ENCODE data around the gene OSBPL5.

Gene OSBPL5

GRCh38 chr11:3165916-3166267 is 782 bp upstream of the OSBPL5 start:
- FAIRE-seq = no peak
- no peak for DNase-seq (ENCODE audit: extremely low spot score, insufficient read length, low read depth)

DNA sequence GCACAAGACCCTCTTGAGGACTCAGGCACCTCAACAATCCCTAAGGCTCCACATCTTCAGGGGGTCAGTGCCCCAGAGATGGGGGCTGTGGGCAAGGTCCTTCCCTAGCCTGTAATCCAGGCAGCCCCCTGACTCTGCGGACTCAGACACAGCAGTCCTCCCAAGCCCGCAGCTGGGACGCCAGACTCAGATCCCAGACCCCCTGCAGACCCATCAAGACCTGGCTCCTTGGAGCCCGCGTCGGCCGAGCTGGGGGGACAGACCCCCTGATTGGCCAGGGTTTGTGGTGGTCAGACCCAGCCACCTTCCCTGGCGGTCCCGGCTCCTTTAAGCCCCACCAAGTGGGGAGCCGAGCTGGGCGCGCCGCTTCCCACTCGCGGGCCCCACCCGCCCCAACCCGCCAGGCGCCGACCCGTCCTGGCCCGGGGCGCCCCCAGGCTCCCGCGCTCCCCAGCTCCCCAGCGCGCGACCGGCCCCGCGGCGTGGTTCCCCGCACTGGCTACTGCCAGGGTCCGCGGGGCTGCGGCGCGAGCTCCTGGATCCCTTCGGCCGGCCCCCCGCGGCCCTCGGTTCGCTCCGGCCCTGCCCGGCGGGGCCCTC is 458 bp downstream of the OSBPL5 start:
- FAIRE-seq (no peak), DNase-seq (ENCODE audit: extremely low spot score, insufficient read length, low read depth) (no peak)

DNA sequence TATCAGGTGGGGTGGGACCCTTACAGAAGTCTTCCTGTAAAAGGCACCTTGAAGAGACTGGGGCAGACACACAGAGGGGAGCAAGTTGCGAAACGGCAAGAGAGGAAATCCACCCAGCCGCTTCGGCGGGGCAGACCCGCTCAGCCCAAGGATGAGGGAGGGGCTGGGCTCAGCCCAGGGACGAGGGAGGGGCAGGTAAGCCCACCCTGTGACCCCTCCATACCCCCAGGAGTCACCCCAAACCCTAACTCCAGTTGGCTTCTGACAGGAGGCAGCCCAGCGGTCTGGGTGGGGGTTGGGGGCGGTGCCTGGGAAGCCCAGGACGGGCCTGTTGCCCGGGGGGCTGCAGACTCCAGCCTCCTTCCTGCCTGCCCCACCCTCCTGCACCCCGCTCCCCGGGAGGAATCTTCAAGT is 965 bp downstream of the OSBPL5 start:
- no peak for DNase-seq (ENCODE audit: extremely low spot score, insufficient read length, low read depth)

DNA sequence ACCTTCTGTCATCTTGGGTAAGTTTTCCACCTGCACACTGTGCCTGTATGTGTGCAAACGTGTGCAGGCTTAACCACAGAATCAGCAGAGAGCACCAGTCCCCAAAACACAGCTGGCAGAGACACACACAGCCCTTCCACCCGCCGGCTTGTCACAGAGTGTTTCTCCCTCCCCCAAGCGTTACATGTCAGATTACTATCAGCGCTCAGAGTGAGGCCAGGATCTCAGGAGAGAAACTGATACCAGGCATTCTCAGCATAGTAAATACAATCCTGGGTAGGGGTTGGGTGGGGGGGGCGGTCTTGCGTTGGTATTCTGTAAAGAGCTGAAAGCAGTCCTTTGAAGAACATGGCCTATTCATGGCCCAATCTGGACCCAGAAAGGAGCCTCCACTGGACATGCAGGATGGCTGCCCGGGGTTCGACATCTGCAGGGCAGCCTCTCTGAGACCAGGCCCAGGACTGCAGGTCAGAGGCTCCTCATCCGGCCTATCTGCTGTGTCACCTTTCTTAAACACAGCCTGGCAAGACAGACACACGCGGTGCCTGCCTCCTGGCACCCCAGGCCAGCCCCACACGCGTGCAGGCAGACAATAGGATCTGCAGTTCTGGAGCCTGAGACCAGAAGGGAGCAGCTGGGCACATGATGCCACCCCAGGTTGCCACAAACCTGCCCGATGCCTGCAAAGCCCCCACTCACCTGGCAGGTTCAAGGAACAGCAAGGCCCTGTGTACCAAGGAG is 1.7 kb downstream of the OSBPL5 start:
- DNase-seq (ENCODE audit: extremely low spot score, insufficient read length, low read depth) (no peak), FAIRE-seq (no peak)

More for the DNA sequence above, 965 bp downstream of the OSBPL5 start:
- FAIRE-seq = no peak

GRCh38 chr11:3162410-3163240 is 2.5 kb downstream of the OSBPL5 start:
- FAIRE-seq (no peak), DNase-seq (ENCODE audit: extremely low spot score, insufficient read length, low read depth) (no peak)

DNA sequence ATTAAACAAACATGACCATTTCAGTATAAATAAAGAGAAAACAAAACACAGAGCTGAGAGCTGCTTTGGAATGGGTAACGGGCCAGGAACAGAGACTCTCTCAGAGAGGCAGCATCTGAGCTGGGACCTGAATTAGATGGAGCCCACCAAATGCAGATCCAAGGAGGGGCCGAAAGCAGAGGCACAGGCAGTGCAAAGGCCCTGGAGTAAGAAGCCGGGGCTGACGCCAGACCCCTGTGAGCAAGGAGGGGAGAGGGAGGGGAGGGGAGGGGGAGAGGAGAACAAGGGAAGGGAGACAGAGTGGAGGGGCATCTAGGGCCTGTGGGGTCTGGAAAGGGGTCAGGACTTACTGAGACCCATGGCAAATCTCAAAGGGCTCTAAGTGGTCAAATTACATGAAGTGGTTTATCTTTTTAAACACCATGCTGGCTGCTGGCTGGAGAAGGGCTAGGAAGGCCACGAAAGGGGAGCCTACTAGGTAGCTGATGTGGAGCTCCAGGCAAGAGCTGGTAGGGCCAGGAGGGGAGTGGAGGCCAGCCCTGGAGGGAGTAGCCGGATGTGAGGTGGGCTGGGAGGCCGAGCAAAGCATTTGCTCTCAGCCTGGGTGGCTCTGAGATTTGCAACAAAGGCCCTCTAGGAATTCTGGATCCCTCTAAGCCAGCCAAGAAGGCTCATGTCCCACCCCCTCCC is 3.2 kb downstream of the OSBPL5 start:
- DNase-seq (ENCODE audit: extremely low spot score, insufficient read length, low read depth) (no peak), FAIRE-seq (no peak)

DNA sequence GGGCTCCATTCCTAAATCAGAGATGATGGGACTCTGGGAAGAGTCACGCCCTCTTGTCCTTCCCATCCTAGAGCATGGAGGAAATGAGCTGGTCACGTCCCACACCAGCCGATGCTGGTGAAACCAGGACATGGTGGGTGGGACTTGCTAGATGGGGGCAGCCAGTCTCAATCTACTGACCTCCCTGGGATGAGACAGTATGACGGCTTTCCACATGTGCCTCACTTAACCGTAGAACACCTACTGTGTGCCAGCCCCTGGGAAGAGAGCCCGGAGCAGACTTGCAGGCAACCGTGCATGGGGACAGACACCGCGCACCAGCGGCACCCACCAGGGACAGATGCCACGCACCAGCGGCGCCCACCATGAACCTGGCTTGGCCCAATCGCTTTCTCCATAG is 3.8 kb downstream of the OSBPL5 start:
- DNase-seq (ENCODE audit: extremely low spot score, insufficient read length, low read depth) = no peak
- FAIRE-seq = no peak

GRCh38 chr11:3160252-3161031 is 4.7 kb downstream of the OSBPL5 start:
- DNase-seq (ENCODE audit: extremely low spot score, insufficient read length, low read depth) = no peak
- FAIRE-seq = no peak

DNA sequence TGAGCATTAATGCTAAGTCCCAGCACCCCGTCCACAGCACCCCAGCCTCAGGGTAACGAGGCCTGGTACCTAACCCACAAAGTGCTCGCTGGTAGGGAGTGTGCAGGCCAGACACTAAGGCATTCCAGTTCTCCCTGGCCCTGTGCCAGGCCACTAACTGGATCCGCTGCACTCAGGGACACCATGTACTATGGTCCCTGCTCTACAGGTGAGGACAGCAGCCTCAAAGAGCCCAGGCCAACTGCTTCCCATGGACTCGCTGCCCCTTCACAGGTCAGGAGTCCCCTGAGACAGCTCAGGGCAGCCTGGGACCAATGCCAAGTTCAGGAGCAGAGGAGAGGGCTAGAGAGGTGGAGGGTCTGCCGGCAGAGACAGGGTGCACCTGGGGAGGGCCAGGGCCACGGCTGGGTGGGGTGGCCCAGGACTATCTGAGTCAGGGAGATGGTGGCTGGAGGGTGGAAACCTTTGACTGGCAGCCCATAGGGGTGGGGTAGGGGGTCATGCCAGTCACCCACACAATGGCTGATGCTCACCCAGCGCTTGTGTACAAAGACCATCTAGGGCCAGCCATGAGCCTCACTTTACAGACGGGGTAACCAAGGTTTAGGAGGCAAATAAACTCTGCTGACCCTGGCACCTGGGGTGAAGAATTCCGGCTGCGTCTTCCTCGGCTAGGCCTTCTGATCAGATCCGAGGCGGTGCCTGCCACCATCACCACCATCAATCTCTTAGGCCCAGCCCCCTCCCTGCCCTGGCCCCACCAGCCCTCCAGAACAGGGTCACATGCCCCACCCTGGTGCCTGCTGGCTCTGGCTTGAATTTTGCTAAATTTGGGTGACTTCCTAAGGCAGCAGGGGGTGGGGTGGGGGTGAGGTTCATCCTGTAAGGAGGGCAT is 5.6 kb downstream of the OSBPL5 start:
- FAIRE-seq = no peak
- DNase-seq (ENCODE audit: extremely low spot score, insufficient read length, low read depth) = no peak

GRCh38 chr11:3158821-3159220 is 6.3 kb downstream of the OSBPL5 start:
- no peak for FAIRE-seq

GRCh38 chr11:3158131-3158591 is 6.9 kb downstream of the OSBPL5 start:
- no peak for DNase-seq (ENCODE audit: extremely low spot score, insufficient read length, low read depth)
- no peak for FAIRE-seq

More at GRCh38 chr11:3158821-3159220, 6.3 kb downstream of the OSBPL5 start:
- DNase-seq (ENCODE audit: extremely low spot score, insufficient read length, low read depth) = no peak

- FAIRE-seq (no peak), DNase-seq (ENCODE audit: extremely low spot score, insufficient read length, low read depth) (no peak)
Observed at GRCh38 chr11:3157381-3158130, 7.6 kb downstream of the OSBPL5 start.

DNA sequence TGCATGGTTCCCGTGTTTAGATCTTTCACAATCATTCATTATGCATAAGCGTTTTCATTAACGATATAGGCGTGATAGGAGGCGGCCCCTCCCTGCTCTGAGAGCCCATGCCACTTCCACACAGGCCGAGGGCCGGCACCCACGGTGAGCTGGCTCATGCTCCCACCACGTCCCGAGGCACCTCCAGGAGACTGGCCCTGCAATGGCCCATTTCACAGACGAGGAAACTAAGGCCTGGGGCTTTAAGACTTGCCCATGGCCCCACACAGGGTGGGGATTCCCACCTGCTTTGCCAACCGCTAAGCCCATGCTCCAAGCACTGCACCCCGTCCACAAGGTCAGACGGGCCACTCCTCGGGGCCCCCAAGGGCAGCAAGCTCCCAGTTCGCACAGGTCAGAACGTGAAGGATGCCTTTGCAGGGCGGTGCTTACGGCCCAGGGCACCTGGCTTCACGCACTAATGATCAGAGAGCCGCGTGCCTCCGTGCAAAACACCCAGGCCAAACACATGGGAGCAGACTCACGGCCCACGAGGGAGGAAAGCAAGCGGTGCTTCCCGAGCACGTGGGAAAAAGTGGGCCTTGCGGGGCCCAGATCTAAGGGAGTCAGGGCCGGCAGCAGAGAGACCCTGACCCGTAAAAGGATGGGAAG is 8.3 kb downstream of the OSBPL5 start:
- FAIRE-seq = no peak

DNA sequence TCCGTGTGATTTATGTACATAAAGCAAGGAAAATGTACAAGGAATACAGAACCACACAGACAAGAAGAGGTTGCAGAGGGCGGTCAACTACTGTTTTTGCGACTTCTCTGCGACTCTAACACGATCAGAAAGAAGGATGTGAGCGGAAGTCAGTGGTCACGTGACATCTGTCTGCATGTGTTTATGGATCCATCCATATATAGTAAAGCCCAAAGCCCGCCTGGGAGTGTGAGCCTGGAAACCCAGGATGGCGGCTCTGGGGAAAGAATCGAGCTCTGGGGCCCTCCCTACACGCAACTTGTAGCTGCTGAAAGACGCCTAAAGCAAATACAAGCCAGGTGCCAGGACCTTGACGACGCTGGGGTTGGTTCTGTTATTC is 8.8 kb downstream of the OSBPL5 start:
- no peak for FAIRE-seq
- no peak for DNase-seq (ENCODE audit: extremely low spot score, insufficient read length, low read depth)

More for the DNA sequence above, 8.3 kb downstream of the OSBPL5 start:
- DNase-seq (ENCODE audit: extremely low spot score, insufficient read length, low read depth) = no peak

DNA sequence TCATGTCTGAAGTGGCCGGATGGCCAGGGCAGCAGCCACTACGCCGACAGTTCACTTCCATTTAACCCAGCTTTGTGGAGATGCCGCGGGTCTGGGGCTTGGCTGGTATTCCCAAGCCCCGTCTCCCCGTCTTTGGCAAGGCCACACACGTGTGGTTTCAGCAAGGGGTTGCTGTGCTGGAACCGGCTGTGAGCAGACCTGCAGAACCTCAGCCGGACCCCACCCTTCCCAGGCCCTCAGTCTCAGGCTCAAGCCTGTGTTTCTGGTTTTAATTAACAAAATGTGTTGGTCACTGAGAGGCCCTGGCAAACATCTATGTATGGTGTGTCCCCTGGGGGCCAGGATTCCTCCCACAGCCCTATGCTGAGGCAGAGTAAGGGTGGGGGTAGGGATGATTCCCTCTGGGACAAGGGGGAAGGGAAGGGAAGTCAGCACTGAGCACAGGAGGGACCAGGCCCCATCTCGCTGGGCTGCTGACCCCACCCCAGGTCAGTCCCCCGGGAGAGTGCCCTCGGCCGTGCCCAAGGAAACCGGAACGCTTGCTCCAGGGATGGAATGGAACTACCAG is 9.3 kb downstream of the OSBPL5 start:
- no peak for DNase-seq (ENCODE audit: extremely low spot score, insufficient read length, low read depth)
- FAIRE-seq = no peak

- no peak for DNase-seq (ENCODE audit: extremely low spot score, insufficient read length, low read depth)
- FAIRE-seq = no peak
Observed at GRCh38 chr11:3155216-3155615, 9.9 kb downstream of the OSBPL5 start.

DNA sequence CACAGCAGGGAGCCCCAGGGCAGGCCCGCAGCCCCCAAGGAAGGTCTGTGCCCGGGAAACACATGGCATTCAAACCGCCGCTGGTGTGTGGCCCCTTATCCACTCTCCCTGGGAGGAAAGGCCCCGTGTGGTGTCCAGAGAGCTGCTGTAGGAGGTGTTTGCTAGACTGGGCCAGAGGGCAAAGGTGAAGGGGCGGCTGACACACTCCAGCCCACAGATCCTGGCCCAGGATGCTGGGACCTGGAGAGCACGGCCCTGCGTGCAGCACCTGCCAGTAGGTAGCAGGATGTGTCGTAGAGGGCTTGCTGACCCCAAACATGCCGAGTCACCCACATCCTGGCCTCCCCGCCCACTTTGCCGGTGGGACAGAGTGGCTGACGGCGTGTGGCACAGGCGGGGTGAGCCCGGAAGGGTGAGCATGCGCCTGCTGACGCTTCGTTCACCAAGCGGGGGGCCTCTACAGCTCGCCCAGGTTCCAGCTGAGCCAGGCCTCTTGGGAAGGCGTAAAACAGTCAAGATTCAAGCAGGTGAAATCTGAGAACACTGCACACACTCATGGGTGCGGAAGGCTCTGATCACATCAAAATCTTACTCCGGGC is 11.0 kb downstream of the OSBPL5 start:
- no peak for DNase-seq (ENCODE audit: extremely low spot score, insufficient read length, low read depth)
- FAIRE-seq = no peak

Measured in GM18507 (cell line).